Stomach (tissue), 19 donors: Measurements from ENCODE around the gene PTPRC. TPM values are rescaled to one million over a fixed set of nuclear protein-coding genes. Genes with fewer than 3 reads are reported as not detected.
A peak's percentile ranks its signal among the peaks of the same experiment; 100 is the strongest.

Experiments used
- DNase-seq, 2 donors: peaks; one replicate each; pipeline versions ENCODE4 v3.0.0 to v3.0.0-alpha.2; 2013 to 2019
- H3K27ac ChIP-seq, 5 donors: fragments of 200-600 bp in 4 of 5; sonication (generic) in 4 of 5; one replicate each; pipeline ENCODE4 v1.5.1; 2013 to 2019; ENCODE audit warnings: mild to moderate bottlenecking in 1 of 5, moderate library complexity in 1 of 5
- H3K27me3 ChIP-seq, 3 donors: fragments of 200-600 bp; sonication (generic); one replicate each; pipeline ENCODE4 v1.5.1; 2017 to 2019; ENCODE audit warnings: mixed run types in 1 of 3
- H3K36me3 ChIP-seq, 4 donors: fragments of 200-600 bp; sonication (generic); 1 replicate in 3 of 4; 2 replicates in 1 of 4; pipeline ENCODE4 v1.5.1; 2016 to 2019
- H3K4me1 ChIP-seq, 4 donors: fragments of 200-600 bp; sonication (generic); one replicate each; pipeline ENCODE4 v1.5.1; 2016 to 2019
- H3K4me3 ChIP-seq, 4 donors: fragments of 200-600 bp; sonication (generic) in 3 of 4; one replicate each; pipeline ENCODE4 v1.5.1; 2016 to 2019; ENCODE audit warnings: mild to moderate bottlenecking in 1 of 4
- H3K9me3 ChIP-seq, 4 donors: fragments of 200-600 bp; sonication (generic); one replicate each; pipeline ENCODE4 v1.5.1; 2016 to 2019
- CTCF ChIP-seq, 7 experiments: fragments of 450-650 bp in 4 of 7; fragments of 200-600 bp in 3 of 7; sonication (generic) in 3 of 7; IDR thresholded peaks; one replicate each; pipeline ENCODE4 v1.5.1; 2016 to 2019; ENCODE audit warnings: antibody characterized with exemption in 7 of 7, control low read depth in 2 of 7, mild to moderate bottlenecking in 1 of 7
- EP300 ChIP-seq: sonication (generic); formaldehyde crosslinking; IDR thresholded peaks from one replicate; pipeline ENCODE4 v1.6.1; 2017; ENCODE audit warnings: antibody characterized with exemption
- POLR2A ChIP-seq, 4 donors: fragments of 450-650 bp; IDR thresholded peaks; one replicate each; pipeline ENCODE4 v1.6.1; 2016; ENCODE audit warnings: antibody characterized with exemption in 4 of 4, control low read depth in 2 of 4, mild to moderate bottlenecking in 1 of 4, moderate library complexity in 1 of 4
- POLR2AphosphoS5 ChIP-seq, 3 donors: sonication (generic); formaldehyde crosslinking; IDR thresholded peaks; one replicate each; pipeline ENCODE4 v1.6.1; 2016; ENCODE audit warnings: antibody characterized with exemption in 3 of 3
- WGBS, 5 donors: extraction: QIAGEN DNeasy Blood & Tissue Kit in 3 of 5; methylation state at CpG; one replicate each; pipeline versions ENCODE4 v1.1.5 to v1.1.7; 2013 to 2018; 5-methylcytosine and 5-hydroxymethylcytosine counted together
- intact Hi-C: fragments of 100-400 bp; cut with DNase I; formaldehyde crosslinking; loops from one replicate; pipeline ENCODE4 v1.15.1; 2023; ENCODE audit warnings: low total_unique reads
- long read RNA-seq, 10 donors: transcript quantifications; one replicate each; lab custom pipeline, GENCODE V29; 2026
- polyA plus RNA-seq, 3 donors: library from polyadenylated mRNA; stranded (reverse); fragments of 200-250 nt; gene quantifications; one replicate each; pipeline ENCODE4 v1.2.3, GENCODE V29; 2013
- total RNA-seq, 5 donors: library from RNA; depleted of rRNA; stranded (reverse); fragments of >200 nt; gene quantifications; one replicate each; pipeline versions ENCODE4 v1.1.0 to v1.2.3, GENCODE V29; 2014 to 2016
- donor health status: healthy with polysubstance abuse.
- donor health status: Bipolar disorder and iron deficiency.
- donor health status: healthy.

The PTPRC gene
- 10 to 100 TPM in 4 of 5 donors, under 1 TPM in 1; 0.58 to 50.9 (median 25.4) TPM for total RNA-seq
- 1 to 10 TPM; 2.8 to 5.3 (median 3.0) TPM for polyA plus RNA-seq
- long read RNA-seq, donor 1: 0 reads
- long read RNA-seq, donor 2: 0 reads
- long read RNA-seq, donor 3: 0 reads
- long read RNA-seq, donor 4: 0 reads
- long read RNA-seq, donor 5, partial matches to known transcripts: 0 of 1 reads
- long read RNA-seq, donor 5, other reads (novel, unspliced or antisense): 0 of 1 reads
- long read RNA-seq, donor 6: 0 reads
- long read RNA-seq, donor 7: 0 reads
- long read RNA-seq, donor 8: 0 reads
- long read RNA-seq, donor 9, partial matches to known transcripts: 0 of 1 reads
- long read RNA-seq, donor 9, other reads (novel, unspliced or antisense): 0 of 1 reads
- long read RNA-seq, donor 10, full-length matches to known transcripts: 1 of 1 reads
- long read RNA-seq, donor 10, partial matches to known transcripts: 0 of 1 reads
- long read RNA-seq, donor 10, other reads (novel, unspliced or antisense): 0 of 1 reads

GRCh38 chr1:198638894-198639635 lies at the start of gene PTPRC:
TSS of gene PTPRC (plus strand) at chr1:198639040. CDS start at chr1:198639269, 229 bp downstream.
- Histone ChIP-seq H3K4me3 (peak within 1 kb of the TSS; percentile 7 to 35 (median 24)), H3K4me1 (no peaks in the 10 kb centered on the region), H3K9me3 (no peaks in the 10 kb centered on the region), H3K27ac (peak within 1 kb of the TSS in 4 of 5 donors; percentile 57 to 71 (median 62)), H3K36me3 (no peaks in the 10 kb centered on the region), H3K27me3 (no peaks in the 10 kb centered on the region)
- DNase-seq: peak in 1 of 2 donors; percentile 60
- intact Hi-C loops: no loop called here
- WGBS, 5 donors: 38 to 52% (median 44%) methylated on average over 6 of the region's 6 CpGs
- no peak for TF ChIP-seq EP300
- no peak for TF ChIP-seq POLR2A (IDR thresholded peaks at IDR 0.05)
- no peak for TF ChIP-seq CTCF (IDR thresholded peaks at IDR 0.05)
- peak in 2 of 3 donors; percentile 66 to 77 for TF ChIP-seq POLR2AphosphoS5 (IDR thresholded peaks at IDR 0.05)

- intact Hi-C loops: no loop called here
- peaks cover 0 to 17% (median 10%) of the 10 kb centered on the region in 4 donors for H3K9me3 ChIP-seq
- TF ChIP-seq POLR2AphosphoS5 (IDR thresholded peaks at IDR 0.05) (no peak), EP300 (no peak), POLR2A (IDR thresholded peaks at IDR 0.05) (no peak), CTCF (IDR thresholded peaks at IDR 0.05) (no peak)
- H3K27ac ChIP-seq: no peak overlapping the region
- H3K36me3 ChIP-seq: no peaks in the 10 kb centered on the region
- DNase-seq: no peak
- H3K4me1 ChIP-seq: no peaks in the 10 kb centered on the region
- H3K4me3 ChIP-seq: no peak overlapping the region
- H3K27me3 ChIP-seq: no peaks in the 10 kb centered on the region
Measured at GRCh38 chr1:198590454-198590853, 48.4 kb upstream of the PTPRC start.

- DNase-seq: no peak
Measured at GRCh38 chr1:198595765-198596164, 43.1 kb upstream of the PTPRC start.

More at GRCh38 chr1:198595765-198596164, 43.1 kb upstream of the PTPRC start:
- H3K27me3 ChIP-seq: no peaks in the 10 kb centered on the region
- no peak for TF ChIP-seq POLR2AphosphoS5 (IDR thresholded peaks at IDR 0.05)
- TF ChIP-seq EP300: no peak
- no peak for TF ChIP-seq POLR2A (IDR thresholded peaks at IDR 0.05)
- no peak for TF ChIP-seq CTCF (IDR thresholded peaks at IDR 0.05)
- H3K36me3 ChIP-seq: no peaks in the 10 kb centered on the region
- H3K4me1 ChIP-seq: no peaks in the 10 kb centered on the region
- WGBS, 5 donors: 74 to 81% (median 75%) methylated on average over 2 of the region's 2 CpGs
- no peak overlapping the region for H3K27ac ChIP-seq
- H3K4me3 ChIP-seq: no peak overlapping the region
- intact Hi-C loops: no loop called here
- H3K9me3 ChIP-seq: peaks cover 0 to 6% (median 0%) of the 10 kb centered on the region in 4 donors
